Fibroblast of villous mesenchyme (primary cell): Measurements from ENCODE around the gene WDR36. TPM values are rescaled to one million over a fixed set of nuclear protein-coding genes. Genes with fewer than 3 reads are reported as not detected.

Experiments
- DNase-seq: peaks from one replicate; pipeline ENCODE4 v3.0.0-alpha.2; 2010; ENCODE audit warnings: low read depth
- H3K4me3 ChIP-seq: 2 replicates; pipeline ENCODE4 v1.5.1; 2011; ENCODE audit warnings: low read depth, mild to moderate bottlenecking, low read length
- CTCF ChIP-seq: IDR thresholded peaks from 2 replicates; pipeline ENCODE4 v1.5.1; 2012; ENCODE audit warnings: low read depth, mild to moderate bottlenecking, low read length; ENCODE audit not compliant: insufficient read depth
- total RNA-seq: library from RNA; depleted of rRNA; stranded (reverse); fragments of >200 nt; gene quantifications from 2 replicates; pipeline ENCODE4 v1.2.3, GENCODE V29; 2012

The WDR36 gene
- total RNA-seq, 1 donor: 61.7 TPM

GRCh38 chr5:111142932-111143331, 50.8 kb downstream of the WDR36 start:
- no peak for TF ChIP-seq CTCF
- no peak for DNase-seq
- no peak overlapping the region for H3K4me3 ChIP-seq

- DNase-seq: peak; percentile 67
- no peak overlapping the region for H3K4me3 ChIP-seq
- no peak for TF ChIP-seq CTCF
Measured at GRCh38 chr5:111143910-111144309, 51.8 kb downstream of the WDR36 start.

- no peak overlapping the region for H3K4me3 ChIP-seq
- DNase-seq: peak; percentile 14
- TF ChIP-seq CTCF: no peak
Measured at GRCh38 chr5:111144352-111144930, 52.3 kb downstream of the WDR36 start.

GRCh38 chr5:111146053-111146452, 53.9 kb downstream of the WDR36 start:
- H3K4me3 ChIP-seq: no peak overlapping the region
- no peak for TF ChIP-seq CTCF
- DNase-seq: no peak

GRCh38 chr5:111147502-111147901, 55.4 kb downstream of the WDR36 start:
- H3K4me3 ChIP-seq: no peak overlapping the region
- no peak for TF ChIP-seq CTCF
- DNase-seq: no peak

GRCh38 chr5:111151998-111152397, 59.9 kb downstream of the WDR36 start:
- no peak overlapping the region for H3K4me3 ChIP-seq
- no peak for DNase-seq
- TF ChIP-seq CTCF: no peak

GRCh38 chr5:111153483-111153882, 61.3 kb downstream of the WDR36 start:
- no peak for TF ChIP-seq CTCF
- no peak overlapping the region for H3K4me3 ChIP-seq
- no peak for DNase-seq
